H9 (cell line): ENCODE data around the gene IQSEC1. TPM values are rescaled to one million over a fixed set of nuclear protein-coding genes. Genes with fewer than 3 reads are reported as not detected.

ENCODE experiments used
- DNase-seq: peaks from one replicate; pipeline ENCODE4 v3.0.0-alpha.2; 2017
- H2AFZ ChIP-seq: one replicate; pipeline ENCODE4 v1.6.1; 2013; ENCODE audit warnings: mild to moderate bottlenecking, low read length, control low read depth, moderate library complexity
- H2AK5ac ChIP-seq: 2 replicates; pipeline ENCODE4 v1.6.1; 2013; ENCODE audit warnings: low read length, control low read depth, mixed read lengths; ENCODE audit not compliant: insufficient read length
- H2BK120ac ChIP-seq: one replicate; pipeline ENCODE4 v1.6.1; 2013; ENCODE audit warnings: low read depth, mild to moderate bottlenecking, low read length, control low read depth, inconsistent platforms; ENCODE audit not compliant: poor library complexity, severe bottlenecking
- H2BK12ac ChIP-seq: 2 replicates; pipeline ENCODE4 v1.6.1; 2013; ENCODE audit warnings: low read length, control low read depth, mixed read lengths, low read depth; ENCODE audit not compliant: insufficient read length
- H2BK15ac ChIP-seq: 2 replicates; pipeline ENCODE4 v1.6.1; 2013; ENCODE audit warnings: low read depth, low read length, control low read depth
- H2BK20ac ChIP-seq: one replicate; pipeline ENCODE4 v1.6.1; 2013; ENCODE audit warnings: low read depth, mild to moderate bottlenecking, low read length, control low read depth, inconsistent platforms; ENCODE audit not compliant: poor library complexity, severe bottlenecking
- H2BK5ac ChIP-seq: 2 replicates; pipeline ENCODE4 v1.6.1; 2013; ENCODE audit warnings: low read length, control low read depth, mixed read lengths; ENCODE audit not compliant: insufficient read length
- H3K14ac ChIP-seq: 2 replicates; pipeline ENCODE4 v1.6.1; 2013; ENCODE audit warnings: low read length, control low read depth; ENCODE audit not compliant: insufficient read depth
- H3K18ac ChIP-seq: 2 replicates; pipeline ENCODE4 v1.6.1; 2013; ENCODE audit warnings: low read depth, mild to moderate bottlenecking, mixed read lengths, low read length, control low read depth; ENCODE audit not compliant: insufficient read length
- H3K23ac ChIP-seq: 2 replicates; pipeline ENCODE4 v1.6.1; 2013; ENCODE audit warnings: low read length, control low read depth, mixed read lengths, low read depth; ENCODE audit not compliant: insufficient read length
- H3K23me2 ChIP-seq: 2 replicates; pipeline ENCODE4 v1.6.1; 2013; ENCODE audit warnings: low read depth, mild to moderate bottlenecking, mixed read lengths, low read length, control low read depth; ENCODE audit not compliant: insufficient read length, poor library complexity, severe bottlenecking
- H3K27ac ChIP-seq: 2 replicates; pipeline ENCODE4 v1.5.1; 2013; ENCODE audit warnings: low read length, control low read depth, mixed read lengths, low read depth; ENCODE audit not compliant: insufficient read length
- H3K27me3 ChIP-seq: 2 replicates; pipeline ENCODE4 v1.6.1; 2013; ENCODE audit warnings: low read length, control low read depth, inconsistent platforms; ENCODE audit not compliant: insufficient read depth
- H3K4ac ChIP-seq: 2 replicates; pipeline ENCODE4 v1.6.1; 2013; ENCODE audit warnings: low read depth, mild to moderate bottlenecking, control low read depth, inconsistent platforms, low read length, moderate library complexity
- H3K4me1 ChIP-seq: 2 replicates; pipeline ENCODE4 v1.6.1; 2013; ENCODE audit warnings: low read length, control low read depth, inconsistent platforms; ENCODE audit not compliant: insufficient read depth
- H3K4me2 ChIP-seq: 2 replicates; pipeline ENCODE4 v1.6.1; 2013; ENCODE audit warnings: low read length, control low read depth, mixed read lengths; ENCODE audit not compliant: insufficient read length, insufficient read depth
- H3K56ac ChIP-seq: 2 replicates; pipeline ENCODE4 v1.6.1; 2013; ENCODE audit warnings: low read depth, mild to moderate bottlenecking, mixed read lengths, low read length, control low read depth; ENCODE audit not compliant: insufficient read length
- H3K79me1 ChIP-seq: 2 replicates; pipeline ENCODE4 v1.6.1; 2013; ENCODE audit warnings: low read depth, mild to moderate bottlenecking, moderate library complexity, low read length, control low read depth, inconsistent platforms; ENCODE audit not compliant: insufficient read depth, poor library complexity, severe bottlenecking
- H3K79me2 ChIP-seq: 2 replicates; pipeline ENCODE4 v1.6.1; 2013; ENCODE audit warnings: low read length, control low read depth, inconsistent platforms; ENCODE audit not compliant: insufficient read depth
- H3K9ac ChIP-seq: 2 replicates; pipeline ENCODE4 v1.6.1; 2013; ENCODE audit warnings: low read length, control low read depth, mixed read lengths; ENCODE audit not compliant: insufficient read length; ENCODE audit errors: extremely low read depth
- H3K9me3 ChIP-seq: one replicate; pipeline ENCODE4 v1.6.1; 2013; ENCODE audit warnings: low read depth, low read length, inconsistent platforms; ENCODE audit not compliant: control insufficient read depth
- H3T11ph ChIP-seq: one replicate; pipeline ENCODE4 v1.6.1; 2013; ENCODE audit warnings: mild to moderate bottlenecking, low read length, control low read depth, inconsistent platforms
- H4K20me1 ChIP-seq: one replicate; pipeline ENCODE4 v1.6.1; 2013; ENCODE audit not compliant: control insufficient read depth, insufficient read length, insufficient read depth
- H4K5ac ChIP-seq: 2 replicates; pipeline ENCODE4 v1.6.1; 2013; ENCODE audit warnings: low read depth, mild to moderate bottlenecking, mixed read lengths, low read length, control low read depth; ENCODE audit not compliant: insufficient read length
- H4K8ac ChIP-seq: replicated peaks from 2 replicates; pipeline ENCODE4 v1.6.1; 2013; ENCODE audit warnings: low read length, control low read depth, mixed read lengths, low read depth; ENCODE audit not compliant: insufficient read length
- H4K91ac ChIP-seq: 2 replicates; pipeline ENCODE4 v1.6.1; 2013; ENCODE audit warnings: low read depth, mild to moderate bottlenecking, moderate library complexity, mixed read lengths, low read length, control low read depth; ENCODE audit not compliant: insufficient read length
- H3K27ac Mint-ChIP-seq, 3 experiments: 2 replicates in 2 of 3; 3 replicates in 1 of 3; pipeline ENCODE4 v1.8.0; 2020 to 2021; ENCODE audit warnings: mixed read lengths in 3 of 3, mild to moderate bottlenecking in 1 of 3, moderate library complexity in 1 of 3
- H3K27me3 Mint-ChIP-seq: 2 replicates; pipeline ENCODE4 v1.8.0; 2021; ENCODE audit warnings: low read depth, mild to moderate bottlenecking, moderate library complexity, mixed read lengths
- H3K36me3 Mint-ChIP-seq, 3 experiments: 2 replicates in 2 of 3; 3 replicates in 1 of 3; pipeline ENCODE4 v1.8.0; 2020 to 2021; ENCODE audit warnings: low read depth in 3 of 3, mixed read lengths in 3 of 3; ENCODE audit not compliant: insufficient read depth in 1 of 3
- H3K4me1 Mint-ChIP-seq, 2 experiments: 2 replicates each; pipeline ENCODE4 v1.8.0; 2020; ENCODE audit warnings: mixed read lengths in 2 of 2
- H3K4me3 Mint-ChIP-seq, 2 experiments: 2 replicates in 1 of 2; 3 replicates in 1 of 2; pipeline ENCODE4 v1.8.0; 2020 to 2021; ENCODE audit warnings: mild to moderate bottlenecking in 2 of 2, mixed read lengths in 2 of 2, moderate library complexity in 1 of 2
- H3K9me3 Mint-ChIP-seq, 2 experiments: 2 replicates in 1 of 2; 3 replicates in 1 of 2; pipeline ENCODE4 v1.8.0; 2020; ENCODE audit warnings: mild to moderate bottlenecking in 2 of 2, mixed read lengths in 2 of 2, moderate library complexity in 1 of 2
- CTCF ChIP-seq: fragments of 200-600 bp; sonication (generic); conservative IDR thresholded peaks from 3 replicates; pipeline ENCODE4 v1.8.0; 2021; ENCODE audit warnings: antibody characterized with exemption, mild to moderate bottlenecking
- WGBS: extraction: QIAGEN DNeasy Blood & Tissue Kit; methylation state at CpG from one replicate; pipeline ENCODE4 v1.1.7; 2013; ENCODE audit warnings: missing lambda C conversion rate, low lambda C conversion rate, mixed read lengths; ENCODE audit not compliant: insufficient read length; ENCODE audit errors: extremely low coverage; 5-methylcytosine and 5-hydroxymethylcytosine counted together
- total RNA-seq: library from RNA; stranded (reverse); gene quantifications from 2 replicates; pipeline ENCODE4 v1.2.1, GENCODE V29; 2021

IQSEC1 gene
- total RNA-seq, 1 experiment from 2014 or later, result 19.1 TPM

GRCh38 chr3:12893247-12893646 is 180.0 kb downstream of the IQSEC1 start:
- TF ChIP-seq CTCF, result no peak
- Histone ChIP-seq H4K8ac (no peak overlapping the region), H3K79me1 (no peaks in the 10 kb centered on the region), H4K5ac (no peak overlapping the region), H3K27ac (no peak overlapping the region), H2BK120ac (no peak overlapping the region), H3K18ac (no peak overlapping the region), H4K91ac (no peak overlapping the region), H3T11ph (no peak overlapping the region), H3K79me2 (no peaks in the 10 kb centered on the region), H4K20me1 (no peaks in the 10 kb centered on the region), H3K9ac (no peak overlapping the region), H3K9me3 (no peaks in the 10 kb centered on the region), H3K23me2 (no peaks in the 10 kb centered on the region), H2BK15ac (no peak overlapping the region), H2BK12ac (no peak overlapping the region), H3K27me3 (no peaks in the 10 kb centered on the region), H2BK5ac (no peak overlapping the region), H3K14ac (no peak overlapping the region), H3K23ac (no peak overlapping the region), H2AK5ac (no peak overlapping the region), H2BK20ac (no peak overlapping the region), H3K4me1 (no peaks in the 10 kb centered on the region), H3K56ac (no peak overlapping the region), H2AFZ (no peak overlapping the region), H3K4me2 (no peak overlapping the region), H3K4ac (no peak overlapping the region)
- Mint-ChIP-seq H3K4me1 (peaks cover 11 to 16% of the 10 kb centered on the region in 2 experiments), H3K27me3 (peaks cover 59% of the 10 kb centered on the region), H3K36me3 (no peaks in the 10 kb centered on the region), H3K9me3 (no peaks in the 10 kb centered on the region; a peak in 1 of 5 replicates), H3K27ac (no peak overlapping the region), H3K4me3 (no peak overlapping the region)
- WGBS, result no CpG with 5 or more reads among the region's 2 CpGs
- DNase-seq, result no peak
